WTC11 (cell line): ENCODE measurements around the gene SCN3A. TPM values are rescaled to one million over a fixed set of nuclear protein-coding genes. Genes with fewer than 3 reads are reported as not detected.

Experiments
- ATAC-seq: fragments of 200-7000 bp; cut with Tn5 transposase; 2 replicates; pipeline ENCODE4 v1.10.0; 2021; ENCODE audit warnings: mild to moderate bottlenecking, moderate library complexity
- CTCF ChIA-PET: fragments of 300-600 bp; sonication (Branson Sonifier 250); formaldehyde crosslinking; loops from one replicate; lab custom pipeline; 2021; ENCODE audit warnings: antibody characterized with exemption; lab: Charles Lee
- POLR2A ChIA-PET: fragments of 350-600 bp; sonication (Branson Sonifier 250); formaldehyde crosslinking; loops from one replicate; lab custom pipeline; 2021; ENCODE audit warnings: antibody characterized with exemption; lab: Charles Lee
- DNase-seq: peaks from one replicate; pipeline ENCODE4 v3.0.0; 2021; ENCODE audit warnings: low spot score
- H3K27ac Mint-ChIP-seq: 2 replicates; pipeline ENCODE4 v1.8.0; 2021; ENCODE audit warnings: mixed read lengths
- H3K27me3 Mint-ChIP-seq: 2 replicates; pipeline ENCODE4 v1.8.0; 2021; ENCODE audit warnings: low read depth, mild to moderate bottlenecking, moderate library complexity, mixed read lengths
- H3K36me3 Mint-ChIP-seq: 2 replicates; pipeline ENCODE4 v1.8.0; 2021; ENCODE audit warnings: mixed read lengths
- H3K4me1 Mint-ChIP-seq: 2 replicates; pipeline ENCODE4 v1.8.0; 2022; ENCODE audit warnings: mixed read lengths
- H3K4me3 Mint-ChIP-seq: 2 replicates; pipeline ENCODE4 v1.8.0; 2021; ENCODE audit warnings: mild to moderate bottlenecking, moderate library complexity, mixed read lengths
- H3K9me3 Mint-ChIP-seq: 2 replicates; pipeline ENCODE4 v1.8.0; 2021; ENCODE audit warnings: mixed read lengths
- ESRRA ChIP-seq: sonication (generic); formaldehyde crosslinking; IDR thresholded peaks from 2 replicates; pipeline ENCODE4 v1.8.1; 2022; ENCODE audit warnings: mild to moderate bottlenecking, missing genetic modification reagents, borderline replicate concordance
- KAT7 ChIP-seq: sonication (generic); formaldehyde crosslinking; IDR thresholded peaks from 2 replicates; pipeline ENCODE4 v1.8.1; 2023; ENCODE audit warnings: missing genetic modification reagents, mild to moderate bottlenecking, borderline replicate concordance
- MXD4 ChIP-seq: fragments of 250-450 bp; sonication (Bioruptor Pico); IDR thresholded peaks from 2 replicates; pipeline ENCODE4 v1.8.0; 2021; ENCODE audit warnings: mild to moderate bottlenecking, moderate library complexity, borderline replicate concordance
- NR3C1 ChIP-seq: sonication (generic); formaldehyde crosslinking; conservative IDR thresholded peaks from 2 replicates; pipeline ENCODE4 v1.8.1; 2023; ENCODE audit warnings: low read depth, mild to moderate bottlenecking, missing genetic modification reagents
- RELA ChIP-seq: sonication (generic); formaldehyde crosslinking; IDR thresholded peaks from 2 replicates; pipeline ENCODE4 v1.8.1; 2022; ENCODE audit warnings: missing genetic modification reagents, mild to moderate bottlenecking, borderline replicate concordance
- SOX15 ChIP-seq: fragments of 250-450 bp; sonication (Bioruptor Pico); IDR thresholded peaks from 2 replicates; pipeline ENCODE4 v1.9.0; 2021; ENCODE audit warnings: mild to moderate bottlenecking
- ZNF317 ChIP-seq: sonication (generic); formaldehyde crosslinking; IDR thresholded peaks from 2 replicates; pipeline ENCODE4 v1.8.1; 2023; ENCODE audit warnings: low read depth, mild to moderate bottlenecking, moderate library complexity, missing genetic modification reagents, borderline replicate concordance
- total RNA-seq: library from RNA; stranded (reverse); gene quantifications from 3 replicates; pipeline ENCODE4 v1.2.3, GENCODE V29; 2021
- TF ChIP-seq, protein P1 (sequence below): sonication (generic); formaldehyde crosslinking; conservative IDR thresholded peaks from 2 replicates; pipeline ENCODE4 v1.8.1; 2022; ENCODE audit warnings: mild to moderate bottlenecking, missing genetic modification reagents
- TF ChIP-seq, protein P2 (sequence below): sonication (generic); formaldehyde crosslinking; IDR thresholded peaks from 2 replicates; pipeline ENCODE4 v1.8.1; 2023; ENCODE audit warnings: mild to moderate bottlenecking, missing genetic modification reagents, moderate library complexity
- TF ChIP-seq, protein P3 (sequence below): sonication (generic); formaldehyde crosslinking; IDR thresholded peaks from 2 replicates; pipeline ENCODE4 v1.8.1; 2023; ENCODE audit warnings: mild to moderate bottlenecking, missing genetic modification reagents
- TF ChIP-seq, protein P4 (sequence below): fragments of 250-450 bp; sonication (Bioruptor Pico); IDR thresholded peaks from 2 replicates; pipeline ENCODE4 v1.9.0; 2021; ENCODE audit warnings: moderate library complexity, mild to moderate bottlenecking, inconsistent platforms, borderline replicate concordance
- TF ChIP-seq, protein P5 (sequence below): sonication (generic); formaldehyde crosslinking; IDR thresholded peaks from 2 replicates; pipeline ENCODE4 v1.8.0; 2023; ENCODE audit warnings: missing genetic modification reagents
- TF ChIP-seq, protein P6 (sequence below): sonication (generic); formaldehyde crosslinking; IDR thresholded peaks from 2 replicates; pipeline ENCODE4 v1.8.0; 2022; ENCODE audit warnings: mild to moderate bottlenecking, missing genetic modification reagents
- TF ChIP-seq, protein P7 (sequence below): sonication (generic); formaldehyde crosslinking; IDR thresholded peaks from 2 replicates; pipeline ENCODE4 v1.8.0; 2023; ENCODE audit warnings: mild to moderate bottlenecking, missing genetic modification reagents
- TF ChIP-seq, protein P8 (sequence below): fragments of 250-450 bp; sonication (Bioruptor Pico); IDR thresholded peaks from 2 replicates; pipeline ENCODE4 v1.9.0; 2021; ENCODE audit warnings: mild to moderate bottlenecking
- TF ChIP-seq, protein P9 (sequence below): sonication (generic); formaldehyde crosslinking; IDR thresholded peaks from 2 replicates; pipeline ENCODE4 v1.8.0; 2022; ENCODE audit warnings: mild to moderate bottlenecking, missing genetic modification reagents
- TF ChIP-seq, protein P10 (sequence below): sonication (generic); formaldehyde crosslinking; IDR thresholded peaks from 2 replicates; pipeline ENCODE4 v1.8.1; 2022; ENCODE audit warnings: mild to moderate bottlenecking, moderate library complexity, missing genetic modification reagents

Gene SCN3A
- total RNA-seq, 1 experiment from 2014 or later, result 0.04 TPM

DNA sequence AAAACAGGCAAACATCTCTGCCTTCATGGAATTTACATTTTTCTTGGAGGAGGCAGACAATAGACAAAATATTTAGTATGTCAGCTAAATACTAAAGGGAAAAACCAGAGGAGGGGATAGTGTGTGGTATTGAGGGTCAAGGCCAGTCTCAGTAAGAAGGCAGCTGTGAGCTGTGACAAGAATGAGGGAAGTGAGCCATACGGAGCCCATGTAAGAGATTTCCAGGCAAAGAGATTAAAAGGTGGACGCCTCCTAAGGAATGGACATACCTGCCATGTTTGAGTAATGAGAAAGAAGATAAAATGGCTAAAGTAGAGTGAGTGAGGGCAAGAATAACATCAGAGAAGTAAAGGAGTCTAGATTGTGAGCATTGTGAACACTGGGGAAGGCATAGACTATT, 33.2 kb upstream of the SCN3A start (continued):
- no peak for TF ChIP-seq ESRRA (CRISPR knock-in tag)

DNA sequence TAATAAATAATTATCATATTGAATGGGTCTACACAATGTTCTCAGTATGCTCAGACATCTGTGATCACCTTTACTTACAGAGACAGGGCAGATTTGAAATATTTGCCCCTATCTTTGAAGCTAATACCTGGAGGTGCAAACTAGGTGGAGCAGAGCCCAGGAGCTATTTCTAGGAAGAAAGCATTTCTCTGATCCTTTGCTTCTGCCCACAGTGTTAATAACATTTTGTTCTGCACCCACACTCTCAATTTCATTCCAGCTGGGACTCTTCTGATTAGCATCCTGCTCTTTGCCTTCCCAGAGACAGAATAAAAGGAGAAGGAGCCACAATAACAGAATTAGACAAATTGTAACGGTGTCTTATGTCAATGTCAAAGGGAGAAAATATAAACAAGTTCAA, 23.7 kb upstream of the SCN3A start:
- Mint-ChIP-seq H3K9me3 (no peaks in the 10 kb centered on the region), H3K36me3 (no peaks in the 10 kb centered on the region), H3K27me3 (no peaks in the 10 kb centered on the region; the same call in 1 of the 2 replicates), H3K27ac (no peak overlapping the region), H3K4me3 (no peak overlapping the region), H3K4me1 (peaks cover 4% of the 10 kb centered on the region; the same call in 1 of the 2 replicates)
- TF ChIP-seq, protein P1, sequence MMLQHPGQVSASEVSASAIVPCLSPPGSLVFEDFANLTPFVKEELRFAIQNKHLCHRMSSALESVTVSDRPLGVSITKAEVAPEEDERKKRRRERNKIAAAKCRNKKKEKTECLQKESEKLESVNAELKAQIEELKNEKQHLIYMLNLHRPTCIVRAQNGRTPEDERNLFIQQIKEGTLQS (CRISPR knock-in tag), result no peak
- TF ChIP-seq, protein P2, sequence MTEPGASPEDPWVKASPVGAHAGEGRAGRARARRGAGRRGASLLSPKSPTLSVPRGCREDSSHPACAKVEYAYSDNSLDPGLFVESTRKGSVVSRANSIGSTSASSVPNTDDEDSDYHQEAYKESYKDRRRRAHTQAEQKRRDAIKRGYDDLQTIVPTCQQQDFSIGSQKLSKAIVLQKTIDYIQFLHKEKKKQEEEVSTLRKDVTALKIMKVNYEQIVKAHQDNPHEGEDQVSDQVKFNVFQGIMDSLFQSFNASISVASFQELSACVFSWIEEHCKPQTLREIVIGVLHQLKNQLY, result no peak
- TF ChIP-seq, protein P3, sequence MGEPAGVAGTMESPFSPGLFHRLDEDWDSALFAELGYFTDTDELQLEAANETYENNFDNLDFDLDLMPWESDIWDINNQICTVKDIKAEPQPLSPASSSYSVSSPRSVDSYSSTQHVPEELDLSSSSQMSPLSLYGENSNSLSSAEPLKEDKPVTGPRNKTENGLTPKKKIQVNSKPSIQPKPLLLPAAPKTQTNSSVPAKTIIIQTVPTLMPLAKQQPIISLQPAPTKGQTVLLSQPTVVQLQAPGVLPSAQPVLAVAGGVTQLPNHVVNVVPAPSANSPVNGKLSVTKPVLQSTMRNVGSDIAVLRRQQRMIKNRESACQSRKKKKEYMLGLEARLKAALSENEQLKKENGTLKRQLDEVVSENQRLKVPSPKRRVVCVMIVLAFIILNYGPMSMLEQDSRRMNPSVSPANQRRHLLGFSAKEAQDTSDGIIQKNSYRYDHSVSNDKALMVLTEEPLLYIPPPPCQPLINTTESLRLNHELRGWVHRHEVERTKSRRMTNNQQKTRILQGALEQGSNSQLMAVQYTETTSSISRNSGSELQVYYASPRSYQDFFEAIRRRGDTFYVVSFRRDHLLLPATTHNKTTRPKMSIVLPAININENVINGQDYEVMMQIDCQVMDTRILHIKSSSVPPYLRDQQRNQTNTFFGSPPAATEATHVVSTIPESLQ (CRISPR knock-in tag), result no peak
- POLR2A ChIA-PET, result no interaction called here
- ATAC-seq (no peak), DNase-seq (no peak)
- CTCF ChIA-PET, result interaction anchor here (3.4 kb wide), 1 partner anchor 12 kb away, joined by 10 read pairs; the partner anchor contains the start of gene SCN2A

DNA sequence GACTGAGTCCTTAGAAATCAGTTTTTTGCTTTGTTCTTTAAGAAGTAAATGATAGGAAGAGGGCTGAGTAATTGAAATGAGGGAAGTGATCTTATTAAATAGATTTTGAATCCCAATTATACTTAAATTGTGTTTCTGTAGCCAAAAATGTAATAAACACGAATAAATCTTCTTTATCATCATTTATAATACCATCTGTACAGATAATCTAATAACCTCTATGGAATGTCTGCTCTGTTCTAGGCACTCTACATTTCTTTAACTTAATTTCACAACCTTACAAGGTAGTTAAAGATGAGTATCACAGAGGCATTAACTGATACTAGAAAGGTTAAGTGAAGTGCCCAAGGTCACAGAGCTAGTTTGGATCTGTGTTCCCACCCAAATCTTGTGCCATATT, 21.1 kb upstream of the SCN3A start:
- POLR2A ChIA-PET, result no interaction called here
- TF ChIP-seq, protein P4, sequence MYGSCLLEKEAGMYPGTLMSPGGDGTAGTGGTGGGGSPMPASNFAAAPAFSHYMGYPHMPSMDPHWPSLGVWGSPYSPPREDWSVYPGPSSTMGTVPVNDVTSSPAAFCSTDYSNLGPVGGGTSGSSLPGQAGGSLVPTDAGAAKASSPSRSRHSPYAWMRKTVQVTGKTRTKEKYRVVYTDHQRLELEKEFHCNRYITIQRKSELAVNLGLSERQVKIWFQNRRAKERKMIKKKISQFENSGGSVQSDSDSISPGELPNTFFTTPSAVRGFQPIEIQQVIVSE (CRISPR knock-in tag), result no peak
- TF ChIP-seq ZNF317 (no peak), MXD4 (no peak), RELA (CRISPR knock-in tag) (no peak)
- TF ChIP-seq, protein P5, sequence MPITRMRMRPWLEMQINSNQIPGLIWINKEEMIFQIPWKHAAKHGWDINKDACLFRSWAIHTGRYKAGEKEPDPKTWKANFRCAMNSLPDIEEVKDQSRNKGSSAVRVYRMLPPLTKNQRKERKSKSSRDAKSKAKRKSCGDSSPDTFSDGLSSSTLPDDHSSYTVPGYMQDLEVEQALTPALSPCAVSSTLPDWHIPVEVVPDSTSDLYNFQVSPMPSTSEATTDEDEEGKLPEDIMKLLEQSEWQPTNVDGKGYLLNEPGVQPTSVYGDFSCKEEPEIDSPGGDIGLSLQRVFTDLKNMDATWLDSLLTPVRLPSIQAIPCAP, result no peak
- Mint-ChIP-seq H3K9me3 (no peaks in the 10 kb centered on the region), H3K36me3 (no peaks in the 10 kb centered on the region), H3K27me3 (no peaks in the 10 kb centered on the region), H3K27ac (no peak overlapping the region), H3K4me3 (no peak overlapping the region), H3K4me1 (peaks cover 8% of the 10 kb centered on the region)
- CTCF ChIA-PET, result interaction anchor here (1.5 kb wide), 1 partner anchor 208 kb away, joined by 3 read pairs; no protein-coding TSS in a partner anchor
- DNase-seq (no peak), ATAC-seq (no peak)

DNA sequence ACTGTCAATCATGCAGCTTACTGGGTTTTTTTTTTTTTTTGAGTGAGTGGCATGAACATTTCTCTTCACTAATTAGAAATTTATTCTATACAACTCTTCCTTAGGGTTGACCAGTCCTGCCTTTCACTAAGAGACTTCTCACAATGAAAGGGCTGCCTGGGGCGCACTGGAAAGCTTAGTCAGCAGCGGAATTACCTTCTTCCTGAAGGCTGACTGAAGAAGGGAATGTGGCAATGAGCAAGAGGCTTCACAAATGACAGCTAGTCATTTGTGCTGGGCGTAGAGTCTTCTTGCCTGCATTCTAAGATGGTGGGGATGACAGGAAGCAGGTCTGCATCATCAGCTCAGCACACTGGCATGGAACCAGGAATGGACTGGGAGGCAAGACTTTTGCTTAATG, 15.6 kb upstream of the SCN3A start:
- Mint-ChIP-seq H3K27ac (no peak overlapping the region), H3K36me3 (no peaks in the 10 kb centered on the region), H3K27me3 (no peaks in the 10 kb centered on the region), H3K9me3 (no peaks in the 10 kb centered on the region), H3K4me3 (no peak overlapping the region), H3K4me1 (peaks cover 8% of the 10 kb centered on the region)
- POLR2A ChIA-PET, result interaction anchor here (1.0 kb wide), 1 partner anchor 37 kb away, joined by 3 read pairs; no protein-coding TSS in a partner anchor
- ATAC-seq, result no peak
- CTCF ChIA-PET, result interaction anchor here (0.6 to 2.1 kb wide), 6 partner anchors 16 to 838 kb away, joined by 3 to 6 read pairs (median 4); partner anchors contain the start of gene SCN3A
- DNase-seq, result no peak
- TF ChIP-seq, protein P6, sequence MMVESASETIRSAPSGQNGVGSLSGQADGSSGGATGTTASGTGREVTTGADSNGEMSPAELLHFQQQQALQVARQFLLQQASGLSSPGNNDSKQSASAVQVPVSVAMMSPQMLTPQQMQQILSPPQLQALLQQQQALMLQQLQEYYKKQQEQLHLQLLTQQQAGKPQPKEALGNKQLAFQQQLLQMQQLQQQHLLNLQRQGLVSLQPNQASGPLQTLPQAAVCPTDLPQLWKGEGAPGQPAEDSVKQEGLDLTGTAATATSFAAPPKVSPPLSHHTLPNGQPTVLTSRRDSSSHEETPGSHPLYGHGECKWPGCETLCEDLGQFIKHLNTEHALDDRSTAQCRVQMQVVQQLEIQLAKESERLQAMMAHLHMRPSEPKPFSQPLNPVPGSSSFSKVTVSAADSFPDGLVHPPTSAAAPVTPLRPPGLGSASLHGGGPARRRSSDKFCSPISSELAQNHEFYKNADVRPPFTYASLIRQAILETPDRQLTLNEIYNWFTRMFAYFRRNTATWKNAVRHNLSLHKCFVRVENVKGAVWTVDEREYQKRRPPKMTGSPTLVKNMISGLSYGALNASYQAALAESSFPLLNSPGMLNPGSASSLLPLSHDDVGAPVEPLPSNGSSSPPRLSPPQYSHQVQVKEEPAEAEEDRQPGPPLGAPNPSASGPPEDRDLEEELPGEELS (CRISPR knock-in tag), result no peak
- TF ChIP-seq SOX15, result no peak
- TF ChIP-seq, protein P7, sequence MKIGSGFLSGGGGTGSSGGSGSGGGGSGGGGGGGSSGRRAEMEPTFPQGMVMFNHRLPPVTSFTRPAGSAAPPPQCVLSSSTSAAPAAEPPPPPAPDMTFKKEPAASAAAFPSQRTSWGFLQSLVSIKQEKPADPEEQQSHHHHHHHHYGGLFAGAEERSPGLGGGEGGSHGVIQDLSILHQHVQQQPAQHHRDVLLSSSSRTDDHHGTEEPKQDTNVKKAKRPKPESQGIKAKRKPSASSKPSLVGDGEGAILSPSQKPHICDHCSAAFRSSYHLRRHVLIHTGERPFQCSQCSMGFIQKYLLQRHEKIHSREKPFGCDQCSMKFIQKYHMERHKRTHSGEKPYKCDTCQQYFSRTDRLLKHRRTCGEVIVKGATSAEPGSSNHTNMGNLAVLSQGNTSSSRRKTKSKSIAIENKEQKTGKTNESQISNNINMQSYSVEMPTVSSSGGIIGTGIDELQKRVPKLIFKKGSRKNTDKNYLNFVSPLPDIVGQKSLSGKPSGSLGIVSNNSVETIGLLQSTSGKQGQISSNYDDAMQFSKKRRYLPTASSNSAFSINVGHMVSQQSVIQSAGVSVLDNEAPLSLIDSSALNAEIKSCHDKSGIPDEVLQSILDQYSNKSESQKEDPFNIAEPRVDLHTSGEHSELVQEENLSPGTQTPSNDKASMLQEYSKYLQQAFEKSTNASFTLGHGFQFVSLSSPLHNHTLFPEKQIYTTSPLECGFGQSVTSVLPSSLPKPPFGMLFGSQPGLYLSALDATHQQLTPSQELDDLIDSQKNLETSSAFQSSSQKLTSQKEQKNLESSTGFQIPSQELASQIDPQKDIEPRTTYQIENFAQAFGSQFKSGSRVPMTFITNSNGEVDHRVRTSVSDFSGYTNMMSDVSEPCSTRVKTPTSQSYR (CRISPR knock-in tag), result no peak
- TF ChIP-seq, protein P8, sequence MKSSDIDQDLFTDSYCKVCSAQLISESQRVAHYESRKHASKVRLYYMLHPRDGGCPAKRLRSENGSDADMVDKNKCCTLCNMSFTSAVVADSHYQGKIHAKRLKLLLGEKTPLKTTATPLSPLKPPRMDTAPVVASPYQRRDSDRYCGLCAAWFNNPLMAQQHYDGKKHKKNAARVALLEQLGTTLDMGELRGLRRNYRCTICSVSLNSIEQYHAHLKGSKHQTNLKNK, result no peak
- TF ChIP-seq, protein P9, sequence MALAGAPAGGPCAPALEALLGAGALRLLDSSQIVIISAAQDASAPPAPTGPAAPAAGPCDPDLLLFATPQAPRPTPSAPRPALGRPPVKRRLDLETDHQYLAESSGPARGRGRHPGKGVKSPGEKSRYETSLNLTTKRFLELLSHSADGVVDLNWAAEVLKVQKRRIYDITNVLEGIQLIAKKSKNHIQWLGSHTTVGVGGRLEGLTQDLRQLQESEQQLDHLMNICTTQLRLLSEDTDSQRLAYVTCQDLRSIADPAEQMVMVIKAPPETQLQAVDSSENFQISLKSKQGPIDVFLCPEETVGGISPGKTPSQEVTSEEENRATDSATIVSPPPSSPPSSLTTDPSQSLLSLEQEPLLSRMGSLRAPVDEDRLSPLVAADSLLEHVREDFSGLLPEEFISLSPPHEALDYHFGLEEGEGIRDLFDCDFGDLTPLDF (CRISPR knock-in tag), result no peak
- no peak for TF ChIP-seq NR3C1
- no peak for TF ChIP-seq KAT7 (CRISPR knock-in tag)
- TF ChIP-seq, protein P10, sequence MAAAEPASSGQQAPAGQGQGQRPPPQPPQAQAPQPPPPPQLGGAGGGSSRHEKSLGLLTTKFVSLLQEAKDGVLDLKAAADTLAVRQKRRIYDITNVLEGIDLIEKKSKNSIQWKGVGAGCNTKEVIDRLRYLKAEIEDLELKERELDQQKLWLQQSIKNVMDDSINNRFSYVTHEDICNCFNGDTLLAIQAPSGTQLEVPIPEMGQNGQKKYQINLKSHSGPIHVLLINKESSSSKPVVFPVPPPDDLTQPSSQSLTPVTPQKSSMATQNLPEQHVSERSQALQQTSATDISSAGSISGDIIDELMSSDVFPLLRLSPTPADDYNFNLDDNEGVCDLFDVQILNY (CRISPR knock-in tag), result no peak
